Measurements from ENCODE around the gene SELENOH.

Gene SELENOH

GRCh38 chr11:57781529-57781943 lies 40.2 kb downstream of the SELENOH start:
- DNase-seq (ENCODE audit: low read depth): no peak

- DNase-seq (ENCODE audit: low read depth): no peak
These were observed 43.8 kb downstream of the SELENOH start for GRCh38 chr11:57785072-57785471.

- no peak for DNase-seq (ENCODE audit: low read depth)
These were observed 45.1 kb downstream of the SELENOH start for GRCh38 chr11:57786436-57786835.

GRCh38 chr11:57787006-57787604 lies 45.8 kb downstream of the SELENOH start:
- DNase-seq (ENCODE audit: low read depth): no peak

GRCh38 chr11:57787920-57788702 lies 46.8 kb downstream of the SELENOH start:
- DNase-seq (ENCODE audit: low read depth): no peak

- no peak for DNase-seq (ENCODE audit: low read depth)
These were observed 47.4 kb downstream of the SELENOH start for GRCh38 chr11:57788703-57789088.

GRCh38 chr11:57791321-57792059 lies 50.2 kb downstream of the SELENOH start:
- DNase-seq (ENCODE audit: low read depth): no peak

- peak; percentile 76 for DNase-seq (ENCODE audit: low read depth)
These were observed 50.8 kb downstream of the SELENOH start for GRCh38 chr11:57792060-57792541.

GRCh38 chr11:57792870-57793269 lies 51.6 kb downstream of the SELENOH start:
- no peak for DNase-seq (ENCODE audit: low read depth)

Measured in activated T-helper 1 cell treated with Interleukin-2 at 50 U/mL for 16 hours (primary cell).